IMR-90 (cell line): ENCODE results near the gene CHN2. TPM values are rescaled to one million over a fixed set of nuclear protein-coding genes. Genes with fewer than 3 reads are reported as not detected.

Source experiments
- ATAC-seq: fragments of 200-7000 bp; cut with Tn5 transposase; 2 replicates; pipeline ENCODE4 v1.9.1; 2020; ENCODE audit warnings: low read depth, mild to moderate bottlenecking, moderate library complexity
- BruUV-seq: library from RNA; stranded (reverse); fragments of 400-500 nt; replicated peaks from 2 replicates; lab custom pipeline; 2021; lab: Mats Ljungman, UMichigan
- CTCF ChIA-PET: fragments of 300-600 bp; formaldehyde crosslinking; extraction: SDS; loops from one replicate; lab custom pipeline; 2021; ENCODE audit warnings: antibody characterized with exemption; lab: Yijun Ruan, JAX
- POLR2A ChIA-PET: fragments of 300-600 bp; sonication (Branson Sonifier 250); formaldehyde crosslinking; loops from one replicate; lab custom pipeline; 2022; ENCODE audit warnings: antibody characterized with exemption; ENCODE audit not compliant: unreplicated experiment; lab: Charles Lee
- DNase-seq: peaks from one replicate; pipeline ENCODE4 v3.0.0; 2013
- H2AFZ ChIP-seq: replicated peaks from 2 replicates; pipeline ENCODE3; 2013; ENCODE audit warnings: low read length, mild to moderate bottlenecking; ENCODE audit not compliant: poor library complexity
- H2AK5ac ChIP-seq: 2 replicates; pipeline ENCODE4 v1.6.1; 2013; ENCODE audit warnings: low read depth, low read length, inconsistent platforms
- H2AK9ac ChIP-seq: replicated peaks from 2 replicates; pipeline ENCODE3; 2013; ENCODE audit warnings: mild to moderate bottlenecking, low read depth, low read length, moderate library complexity; ENCODE audit not compliant: poor library complexity
- H2BK120ac ChIP-seq: 2 replicates; pipeline ENCODE4 v1.6.1; 2013; ENCODE audit warnings: low read depth, low read length, inconsistent platforms
- H2BK15ac ChIP-seq: 3 replicates; pipeline ENCODE4 v1.6.1; 2013; ENCODE audit warnings: low read depth, low read length, inconsistent platforms
- H2BK20ac ChIP-seq: 2 replicates; pipeline ENCODE4 v1.6.1; 2013; ENCODE audit warnings: low read depth, mild to moderate bottlenecking, inconsistent platforms, low read length, moderate library complexity
- H2BK5ac ChIP-seq: 2 replicates; pipeline ENCODE4 v1.6.1; 2013; ENCODE audit warnings: mild to moderate bottlenecking, low read depth, low read length, inconsistent platforms; ENCODE audit not compliant: poor library complexity, severe bottlenecking
- H3K14ac ChIP-seq: replicated peaks from 2 replicates; pipeline ENCODE4 v1.6.1; 2013; ENCODE audit warnings: low read depth, low read length, inconsistent platforms
- H3K18ac ChIP-seq: 2 replicates; pipeline ENCODE4 v1.6.1; 2013; ENCODE audit warnings: low read depth, low read length, control low read depth
- H3K23ac ChIP-seq: 2 replicates; pipeline ENCODE4 v1.6.1; 2013; ENCODE audit warnings: low read depth, low read length, inconsistent platforms
- H3K27ac ChIP-seq: 2 replicates; pipeline ENCODE4 v1.5.1; 2013; ENCODE audit warnings: mild to moderate bottlenecking, control low read depth, low read length; ENCODE audit not compliant: insufficient read depth
- H3K27me3 ChIP-seq: 2 replicates; pipeline ENCODE4 v1.6.1; 2013; ENCODE audit warnings: low read length; ENCODE audit not compliant: control insufficient read depth, insufficient read depth
- H3K36me3 ChIP-seq: 2 replicates; pipeline ENCODE4 v1.6.1; 2013; ENCODE audit warnings: low read length, mixed read lengths; ENCODE audit not compliant: control insufficient read depth, insufficient read depth
- H3K4ac ChIP-seq: 2 replicates; pipeline ENCODE4 v1.6.1; 2013; ENCODE audit warnings: low read depth, low read length, inconsistent platforms
- H3K4me1 ChIP-seq: 2 replicates; pipeline ENCODE4 v1.6.1; 2013; ENCODE audit warnings: low read length, mixed read lengths; ENCODE audit not compliant: control insufficient read depth, insufficient read depth
- H3K4me2 ChIP-seq: 2 replicates; pipeline ENCODE4 v1.6.1; 2013; ENCODE audit warnings: low read depth, mild to moderate bottlenecking, control low read depth, low read length, moderate library complexity
- H3K4me3 ChIP-seq: 2 replicates; pipeline ENCODE4 v1.5.1; 2013; ENCODE audit warnings: low read depth, mild to moderate bottlenecking, control low read depth, low read length, moderate library complexity; ENCODE audit not compliant: insufficient read depth
- H3K56ac ChIP-seq: 2 replicates; pipeline ENCODE4 v1.6.1; 2013; ENCODE audit warnings: low read length, inconsistent platforms; ENCODE audit not compliant: insufficient read depth; ENCODE audit errors: extremely low read depth
- H3K79me1 ChIP-seq, 2 experiments: 2 replicates each; pipeline ENCODE4 v1.6.1; 2013; ENCODE audit warnings: low read length in 2 of 2, inconsistent platforms in 1 of 2, low read depth in 1 of 2
- H3K9ac ChIP-seq: 2 replicates; pipeline ENCODE4 v1.6.1; 2013; ENCODE audit warnings: low read depth, low read length, control low read depth
- H3K9me1 ChIP-seq: 2 replicates; pipeline ENCODE4 v1.6.1; 2013; ENCODE audit warnings: low read length, inconsistent platforms; ENCODE audit not compliant: insufficient read depth
- H3K9me3 ChIP-seq: 2 replicates; pipeline ENCODE4 v1.6.1; 2013; ENCODE audit warnings: low read length; ENCODE audit not compliant: control insufficient read depth, insufficient read depth
- H4K20me1 ChIP-seq: 2 replicates; pipeline ENCODE4 v1.6.1; 2013; ENCODE audit warnings: low read length, inconsistent platforms; ENCODE audit not compliant: insufficient read depth
- H4K5ac ChIP-seq: 2 replicates; pipeline ENCODE4 v1.6.1; 2013; ENCODE audit warnings: mild to moderate bottlenecking, low read depth, low read length, control low read depth
- H4K8ac ChIP-seq, 2 experiments: 2 replicates each; pipeline ENCODE4 v1.6.1; 2013; ENCODE audit warnings: low read depth in 2 of 2, low read length in 2 of 2, control low read depth in 1 of 2, inconsistent platforms in 1 of 2
- H4K91ac ChIP-seq: 2 replicates; pipeline ENCODE4 v1.6.1; 2013; ENCODE audit warnings: low read depth, low read length, inconsistent platforms; ENCODE audit not compliant: insufficient read depth
- RFX5 ChIP-seq: IDR thresholded peaks from 2 replicates; pipeline ENCODE4 v1.8.0; 2012; ENCODE audit warnings: low read depth, mild to moderate bottlenecking, low read length, moderate library complexity
- WGBS, 2 experiments: methylation state at CpG; one replicate each; pipeline versions ENCODE4 v1.1.5 to v1.1.7; 2013; ENCODE audit warnings: missing lambda C conversion rate in 2 of 2; ENCODE audit not compliant: insufficient read length in 1 of 2; ENCODE audit errors: extremely low coverage in 2 of 2; 5-methylcytosine and 5-hydroxymethylcytosine counted together
- dilution Hi-C: fragments of 300-500 bp; cut with HindIII; formaldehyde crosslinking; loops from one replicate; pipeline ENCODE4 v1.14.3; 2018; ENCODE audit warnings: low sequenced_read_pairs; ENCODE audit not compliant: unreplicated experiment
- in situ Hi-C: fragments of 300-500 bp; cut with MboI; formaldehyde crosslinking; loops from 3 replicates; pipeline ENCODE4 v1.14.3; 2019; ENCODE audit warnings: low sequenced_read_pairs, inconsistent platforms, mixed read lengths
- intact Hi-C: fragments of 100-400 bp; cut with micrococcal nuclease; formaldehyde crosslinking; loops from 2 replicates; pipeline ENCODE4 v1.10.0; 2022
- polyA plus RNA-seq, 3 experiments: library from polyadenylated mRNA; depleted of rRNA; stranded (reverse); fragments of >200 nt; gene quantifications; 2 replicates each; pipeline ENCODE4 v1.2.3, GENCODE V29; 2012; ENCODE audit warnings: low replicate concordance in 1 of 3
- total RNA-seq: library from RNA; depleted of rRNA; stranded (reverse); fragments of >200 nt; gene quantifications from 2 replicates; pipeline ENCODE4 v1.2.3, GENCODE V29; 2012

Gene CHN2
- total and polyA plus RNA-seq, 2 of the 4 experiments (the other 2 are of a cell fraction), result not detected

DNA sequence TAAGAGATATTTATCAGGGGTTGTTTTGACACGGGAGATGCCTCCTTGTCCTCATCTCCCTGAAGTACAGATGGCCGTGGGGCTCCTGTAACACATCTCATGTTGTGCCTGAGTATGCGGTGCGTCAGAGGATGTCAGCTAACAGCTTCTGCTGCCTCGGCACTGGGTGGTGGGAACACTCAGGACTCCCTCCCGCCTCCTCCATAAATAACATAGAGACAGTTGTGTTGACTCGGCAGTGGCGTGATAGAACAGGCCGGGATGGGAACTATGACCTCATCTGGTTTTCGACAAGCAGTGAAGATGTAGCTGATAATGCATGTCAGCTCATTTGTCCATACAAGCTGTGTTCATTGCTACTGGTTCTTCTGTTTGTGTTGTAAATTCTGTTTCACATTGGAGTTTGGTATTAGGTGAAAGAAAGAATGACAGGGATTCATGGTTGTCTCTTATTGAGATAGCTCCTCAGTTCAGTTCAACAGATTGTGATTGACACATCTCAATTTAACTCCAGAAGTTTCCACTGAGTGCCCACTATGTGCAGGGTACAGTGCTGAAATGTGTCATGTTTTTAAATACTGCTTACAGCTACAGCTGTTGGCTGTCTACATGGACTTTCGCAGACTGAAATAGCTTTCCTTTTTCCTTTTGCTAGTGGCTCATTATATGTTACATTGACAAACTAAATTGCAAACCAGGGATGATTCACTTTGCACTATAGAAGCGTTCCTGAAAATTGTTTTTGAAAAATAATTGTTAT, 87.4 kb downstream of the CHN2 start:
- no peak overlapping the region for H3K4ac ChIP-seq
- no peaks in the 10 kb centered on the region for H3K27me3 ChIP-seq
- 0% methylated on average over 2 of the region's 12 CpGs; no CpG with 5 or more reads in 1 of the 2 experiments for WGBS, 2 experiments
- H4K8ac ChIP-seq, result no peak overlapping the region
- no peak overlapping the region for H3K9ac ChIP-seq
- H3K79me1 ChIP-seq, result no peaks in the 10 kb centered on the region
- H3K4me3 ChIP-seq, result no peak overlapping the region
- H3K9me3 ChIP-seq, result no peaks in the 10 kb centered on the region
- H3K27ac ChIP-seq, result no peak overlapping the region
- H2BK5ac ChIP-seq, result no peak overlapping the region
- H3K23ac ChIP-seq, result no peak overlapping the region
- H4K91ac ChIP-seq, result no peak overlapping the region
- no peak for DNase-seq
- no peak for ATAC-seq
- H2BK15ac ChIP-seq, result no peak overlapping the region
- H2BK120ac ChIP-seq, result no peak overlapping the region
- H4K5ac ChIP-seq, result no peak overlapping the region
- ChIA-PET CTCF (no interaction called here), POLR2A (no interaction called here)
- no peak for TF ChIP-seq RFX5
- no peaks in the 10 kb centered on the region for H4K20me1 ChIP-seq
- no peaks in the 10 kb centered on the region for H3K9me1 ChIP-seq
- no peaks in the 10 kb centered on the region for H3K4me1 ChIP-seq
- in situ Hi-C loops (no loop called here), intact Hi-C loops (no loop called here), dilution Hi-C loops (no loop called here)
- H2AK5ac ChIP-seq, result no peak overlapping the region
- no peak overlapping the region for H3K56ac ChIP-seq
- no peak overlapping the region for H2BK20ac ChIP-seq
- H3K36me3 ChIP-seq, result no peaks in the 10 kb centered on the region
- no peak overlapping the region for H3K18ac ChIP-seq
- H3K4me2 ChIP-seq, result no peak overlapping the region
- H3K14ac ChIP-seq, result no peak overlapping the region
- H2AFZ ChIP-seq, result no peak overlapping the region
- no TSS peak for BruUV-seq
- no peak overlapping the region for H2AK9ac ChIP-seq
